Measurements from ENCODE around the gene WIPF2.
A peak's percentile ranks its signal among the peaks of the same experiment; 100 is the strongest.

Gene WIPF2

DNA sequence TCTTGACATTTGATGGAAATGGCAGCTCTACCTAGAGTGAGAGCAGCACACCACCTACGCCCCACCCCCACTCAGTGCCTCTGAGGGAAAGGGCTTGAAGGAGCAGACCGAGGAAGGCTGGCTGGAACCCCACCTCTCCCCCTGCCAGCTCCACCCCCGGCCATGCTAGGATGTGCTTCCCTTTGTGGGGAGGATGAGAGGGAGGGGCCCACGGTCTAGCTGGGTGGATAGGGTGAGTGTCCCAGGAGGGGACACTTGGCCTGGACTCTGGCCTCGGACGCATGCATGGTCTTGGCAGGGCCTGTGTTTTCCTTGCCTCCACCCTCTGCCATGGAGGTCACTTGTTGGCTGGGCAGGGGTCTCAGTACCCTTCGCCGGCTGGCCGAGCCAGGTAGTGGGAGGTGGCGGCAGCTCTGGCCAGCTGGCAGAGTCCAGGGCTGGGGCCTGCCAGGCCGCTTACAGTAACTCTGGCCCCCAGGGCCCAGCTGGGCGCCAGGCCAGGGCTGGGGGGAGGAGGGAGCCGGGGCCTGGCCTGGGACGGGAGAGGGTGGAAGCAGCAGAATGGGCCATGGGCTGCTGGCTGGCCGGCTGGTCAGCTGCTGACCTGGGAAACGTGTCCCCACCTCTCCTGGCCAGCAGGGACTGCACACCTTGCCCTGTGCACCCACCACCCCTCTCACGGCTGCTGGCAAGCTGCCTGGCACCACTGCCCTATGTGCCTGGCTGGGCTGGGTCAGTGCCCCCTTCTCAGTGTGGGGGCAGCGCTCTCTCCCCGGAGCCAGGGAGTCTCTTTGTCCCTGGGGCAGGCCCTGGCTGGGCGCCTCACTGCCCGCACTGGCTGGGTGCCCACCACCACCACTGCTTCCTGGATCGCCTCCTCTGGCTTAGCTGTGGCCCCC, 112.9 kb downstream of the WIPF2 start:
- Histone ChIP-seq H3K4me3 (ENCODE audit: low read length) (peak overlapping the region; percentile 55), H3K36me3 (ENCODE audit: control insufficient read depth, insufficient read depth, low read length, severe bottlenecking) (peaks cover 10% of the 10 kb centered on the region), H3K9ac (ENCODE audit: low read length) (peak overlapping the region; percentile 77), H3K27me3 (replicated peaks; ENCODE audit: control insufficient read depth, insufficient read depth, low read length) (no peaks in the 10 kb centered on the region), H3K4me1 (ENCODE audit: control insufficient read depth, insufficient read depth, low read length) (peaks cover 85% of the 10 kb centered on the region), H3K9me3 (ENCODE audit: control insufficient read depth, low read length) (no peaks in the 10 kb centered on the region)
- peak; percentile 57 for DNase-seq (ENCODE audit: low read depth)
